ENCODE results near the gene CFAP74. TPM values are rescaled to one million over a fixed set of nuclear protein-coding genes. Genes with fewer than 3 reads are reported as not detected.

CFAP74 gene
- total and polyA plus RNA-seq, 9 of the 15 experiments (the other 6 are each of a cell fraction or from before 2014, with no cell fraction given), result 0.03 to 0.15 (median 0.05) TPM; not detected in 6

DNA sequence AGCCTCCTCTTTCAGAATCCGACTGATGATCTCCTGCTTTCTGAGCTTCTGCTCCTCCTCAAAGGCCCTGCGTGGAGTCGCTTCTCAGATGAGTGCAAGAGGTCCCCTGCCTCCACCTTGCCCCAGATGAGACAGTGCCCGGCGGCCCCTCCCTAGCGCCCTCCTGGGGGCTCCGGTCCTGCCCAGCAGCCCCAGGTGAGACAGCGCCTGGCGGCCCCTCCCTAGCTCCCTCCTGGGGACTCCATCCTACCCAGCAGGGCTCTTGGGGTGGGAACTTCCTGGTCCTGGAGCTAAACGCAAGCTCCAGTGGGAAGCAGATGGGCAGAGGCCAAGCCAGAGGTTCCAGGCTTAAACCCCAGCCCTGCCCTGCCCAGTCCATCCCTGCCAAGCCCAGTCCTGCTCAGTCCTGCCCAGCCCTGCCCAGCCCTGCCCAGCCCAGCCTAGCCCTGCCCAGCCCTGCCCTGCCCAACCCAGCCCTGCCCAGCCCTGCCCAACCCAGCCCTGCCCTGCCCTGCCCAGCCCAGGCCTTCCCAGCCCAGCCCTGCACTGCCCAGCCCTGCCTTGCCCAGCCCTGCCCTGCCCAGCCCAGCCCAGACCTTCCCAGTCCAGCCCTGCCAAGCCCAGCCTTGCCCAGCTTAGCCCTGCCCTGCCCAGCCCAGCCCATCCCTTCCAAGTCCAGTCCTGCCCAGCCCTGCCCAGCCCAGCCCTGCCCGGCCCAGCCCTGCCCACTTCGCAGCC lies 34.6 kb downstream of the CFAP74 start:
- BruUV-seq (replicated peaks), result no TSS peak
- Histone ChIP-seq H3K9me1 (ENCODE audit: control insufficient read depth, insufficient read depth, low read length) (no peaks in the 10 kb centered on the region), H3K4me2 (ENCODE audit: insufficient read depth, low read length) (no peak overlapping the region), H4K20me1 (replicated peaks; ENCODE audit: control insufficient read depth, insufficient read depth, low read length) (peaks cover 9% of the 10 kb centered on the region), H3K9me3 (replicated peaks; ENCODE audit: control insufficient read depth, insufficient read depth, low read depth, low read length) (peaks cover 6% of the 10 kb centered on the region), H3K79me2 (ENCODE audit: control insufficient read depth, insufficient read depth, low read length) (no peaks in the 10 kb centered on the region), H3K27me3 (ENCODE audit: control insufficient read depth in 2 of 2, insufficient read depth in 2 of 2, low read length in 2 of 2) (peaks cover 39 to 79% of the 10 kb centered on the region in 2 experiments; a peak in 4 of 5 replicates), H3K9ac (ENCODE audit: insufficient read depth in 1 of 2, low read depth in 2 of 2, low read length in 2 of 2) (no peak overlapping the region), H2AFZ (ENCODE audit: low read depth, low read length) (no peak overlapping the region), H3K27ac (ENCODE audit: extremely low read depth, low read depth, low read length) (no peak overlapping the region), H3K4me3 (no peak overlapping the region), H3K4me1 (replicated peaks in 1 of 2; ENCODE audit: control insufficient read depth in 2 of 2, insufficient read depth in 2 of 2, low read length in 2 of 2) (peaks cover 0 to 39% of the 10 kb centered on the region in 2 experiments; a peak in 1 of 5 replicates), H3K36me3 (ENCODE audit: control insufficient read depth, insufficient read depth, low read length) (no peaks in the 10 kb centered on the region)
- CTCF ChIA-PET (ENCODE audit: low intra/inter-chr PET ratio), result no interaction called here
- in situ Hi-C loops (cut with MboI) (no loop called here), intact Hi-C loops (cut with micrococcal nuclease) (no loop called here)
- DNase-seq (ENCODE audit: extremely low read depth in 1 of 4, low spot score in 3 of 4), result no peak
- no peak for ATAC-seq
- FAIRE-seq, result no peak
- no peak for TF ChIP-seq RCOR1 (IDR thresholded peaks at IDR 0.05; ENCODE audit: borderline replicate concordance in 1 of 2, low read depth in 2 of 2, low read length in 2 of 2)
- no peak for TF ChIP-seq SIRT6 (IDR thresholded peaks at IDR 0.05; ENCODE audit: low read depth, low read length)
- TF ChIP-seq CHD1 (IDR thresholded peaks at IDR 0.05; ENCODE audit: low read length), result no peak
- no peak for TF ChIP-seq ELF1 (tag; IDR thresholded peaks at IDR 0.05)
- TF ChIP-seq, protein P1, sequence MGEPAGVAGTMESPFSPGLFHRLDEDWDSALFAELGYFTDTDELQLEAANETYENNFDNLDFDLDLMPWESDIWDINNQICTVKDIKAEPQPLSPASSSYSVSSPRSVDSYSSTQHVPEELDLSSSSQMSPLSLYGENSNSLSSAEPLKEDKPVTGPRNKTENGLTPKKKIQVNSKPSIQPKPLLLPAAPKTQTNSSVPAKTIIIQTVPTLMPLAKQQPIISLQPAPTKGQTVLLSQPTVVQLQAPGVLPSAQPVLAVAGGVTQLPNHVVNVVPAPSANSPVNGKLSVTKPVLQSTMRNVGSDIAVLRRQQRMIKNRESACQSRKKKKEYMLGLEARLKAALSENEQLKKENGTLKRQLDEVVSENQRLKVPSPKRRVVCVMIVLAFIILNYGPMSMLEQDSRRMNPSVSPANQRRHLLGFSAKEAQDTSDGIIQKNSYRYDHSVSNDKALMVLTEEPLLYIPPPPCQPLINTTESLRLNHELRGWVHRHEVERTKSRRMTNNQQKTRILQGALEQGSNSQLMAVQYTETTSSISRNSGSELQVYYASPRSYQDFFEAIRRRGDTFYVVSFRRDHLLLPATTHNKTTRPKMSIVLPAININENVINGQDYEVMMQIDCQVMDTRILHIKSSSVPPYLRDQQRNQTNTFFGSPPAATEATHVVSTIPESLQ (CRISPR knock-in tag; IDR thresholded peaks at IDR 0.05), result no peak
- TF ChIP-seq SMAD3 (CRISPR knock-in tag; conservative IDR thresholded peaks at IDR 0.05), result no peak
- no peak for TF ChIP-seq THRAP3 (IDR thresholded peaks at IDR 0.05; ENCODE audit: borderline replicate concordance)
- no peak for TF ChIP-seq HNRNPK (IDR thresholded peaks at IDR 0.05; ENCODE audit: low read depth, low read length, poor library complexity, severe bottlenecking)
- 5% methylated on average over 10 of the region's 12 CpGs for WGBS (ENCODE audit: insufficient coverage, low coverage, missing lambda C conversion rate)
- POLR2A ChIA-PET, result interaction anchor here (1.0 kb wide), 1 partner anchor 71 kb away, joined by 4 read pairs; no protein-coding TSS in a partner anchor
